Lung (tissue), 12 donors: Measurements from ENCODE around the gene TNFRSF1A. TPM values are rescaled to one million over a fixed set of nuclear protein-coding genes. Genes with fewer than 3 reads are reported as not detected.
"Not testable (repeated sequence)": the region's sequence is repeated elsewhere in the genome, so short reads cannot be mapped to it uniquely, and the experiment has no call there.

Source experiments
- ATAC-seq: fragments of 200-7000 bp; cut with Tn5 transposase; one replicate; pipeline ENCODE4 v1.9.1; 2020; ENCODE audit warnings: moderate number of reproducible peaks; ENCODE audit not compliant: insufficient read depth, low FRiP score
- DNase-seq, 3 donors: peaks; one replicate each; pipeline ENCODE4 v3.0.0-alpha.2; 2013 to 2017
- H3K27ac ChIP-seq, 2 donors: one replicate each; pipeline ENCODE4 v1.5.1; 2013; ENCODE audit warnings: mild to moderate bottlenecking in 2 of 2, moderate library complexity in 2 of 2, control low read depth in 1 of 2, inconsistent platforms in 1 of 2, low read depth in 1 of 2, low read length in 1 of 2
- H3K27me3 ChIP-seq, 3 donors: one replicate each; pipeline ENCODE4 v1.5.1; 2013; ENCODE audit warnings: low read length in 2 of 3; ENCODE audit not compliant: control insufficient read depth in 3 of 3, insufficient read depth in 3 of 3
- H3K36me3 ChIP-seq, 4 donors: one replicate each; pipeline ENCODE4 v1.5.1; 2013; ENCODE audit warnings: low read length in 4 of 4, mild to moderate bottlenecking in 1 of 4, moderate library complexity in 1 of 4; ENCODE audit not compliant: control insufficient read depth in 4 of 4, insufficient read depth in 4 of 4
- H3K4me1 ChIP-seq, 5 donors: one replicate each; pipeline ENCODE4 v1.5.1; 2013; ENCODE audit warnings: low read length in 5 of 5, mild to moderate bottlenecking in 2 of 5, moderate library complexity in 1 of 5; ENCODE audit not compliant: control insufficient read depth in 5 of 5, insufficient read depth in 5 of 5
- H3K4me3 ChIP-seq: one replicate; pipeline ENCODE4 v1.5.1; 2013; ENCODE audit warnings: mild to moderate bottlenecking, control low read depth, moderate library complexity
- H3K9ac ChIP-seq, 2 donors: one replicate each; pipeline ENCODE4 v1.5.1; 2013; ENCODE audit warnings: low read length in 2 of 2, control low read depth in 1 of 2; ENCODE audit not compliant: insufficient read depth in 1 of 2
- H3K9me3 ChIP-seq, 4 donors: one replicate each; pipeline ENCODE4 v1.5.1; 2013; ENCODE audit warnings: low read length in 3 of 4, mild to moderate bottlenecking in 1 of 4, moderate library complexity in 1 of 4; ENCODE audit not compliant: control insufficient read depth in 4 of 4, insufficient read depth in 3 of 4
- WGBS, 2 donors: extraction: QIAGEN DNeasy Blood & Tissue Kit; methylation state at CpG; one replicate each; pipeline ENCODE4 v1.1.7; 2013; 5-methylcytosine and 5-hydroxymethylcytosine counted together
- polyA plus RNA-seq, 2 donors: library from polyadenylated mRNA; stranded (reverse); fragments of 200-250 nt; gene quantifications; one replicate each; pipeline ENCODE4 v1.2.1, GENCODE V29; 2013
- total RNA-seq, 2 donors: library from RNA; depleted of rRNA in 1 of 2; stranded (reverse); fragments of >200 nt in 1 of 2; gene quantifications; one replicate each; pipeline ENCODE4 v1.2.1, GENCODE V29; 2014 to 2021
- TF ChIP-seq, protein P1 (sequence below): IDR thresholded peaks from 2 replicates; pipeline ENCODE4 v1.5.1; 2012; ENCODE audit warnings: mild to moderate bottlenecking; ENCODE audit errors: control extremely low read depth, extremely low read depth
- donor health status: control.
- donor health status: control.
- donor health status: Bipolar disorder and iron deficiency.
- donor health status: healthy.
- donor health status: DM: yes; HTN: yes; CAD: no.

TNFRSF1A gene
- total and polyA plus RNA-seq, 4 donors = 81.6 to 184 (median 178) TPM

DNA sequence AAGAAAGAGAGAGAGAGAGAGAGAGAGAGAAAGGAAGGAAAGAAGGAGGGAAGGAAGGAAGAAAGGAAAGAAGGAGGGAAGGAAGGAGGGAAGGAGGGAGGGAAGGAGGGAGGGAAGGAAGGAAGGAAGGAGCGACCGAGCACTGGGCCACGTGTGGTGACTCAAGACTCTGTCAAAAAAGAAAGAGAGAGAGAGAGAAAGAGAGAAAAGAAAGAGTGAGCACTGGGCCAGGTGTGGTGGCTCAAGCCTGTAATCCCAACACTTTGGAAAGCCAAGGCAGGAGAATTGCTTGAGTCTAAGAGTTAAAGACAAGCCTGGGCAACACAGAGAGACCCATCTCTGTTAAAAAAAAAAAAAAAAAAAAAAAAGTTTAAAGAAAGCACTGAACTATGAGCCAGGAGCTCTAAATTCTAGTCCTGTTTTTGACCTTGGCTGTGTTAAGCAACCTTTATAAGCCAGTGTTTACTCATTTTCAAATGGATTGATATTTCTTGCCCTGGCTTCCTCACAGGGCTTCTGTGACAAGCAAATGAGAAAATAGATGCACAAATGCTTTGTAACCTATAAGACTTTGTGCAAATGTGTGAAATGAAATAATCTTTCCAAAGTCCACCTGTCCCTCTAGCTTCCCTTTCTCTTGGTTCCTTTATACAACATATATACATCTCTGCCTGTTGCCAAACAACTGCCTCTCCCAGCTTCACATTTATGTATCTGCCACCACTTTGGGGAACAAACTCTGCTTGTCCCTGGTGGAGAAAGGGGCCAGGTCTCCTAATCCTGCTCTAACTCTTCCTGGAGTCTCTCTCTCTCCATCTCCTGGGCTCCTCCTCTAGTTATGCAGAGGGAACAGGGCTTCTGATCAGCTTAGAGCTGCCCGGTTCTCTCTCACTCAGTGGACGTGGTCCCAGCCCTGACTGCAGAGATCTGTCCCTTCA is 47.5 kb downstream of the TNFRSF1A start:
- Histone ChIP-seq H3K9ac (no peak overlapping the region), H3K27me3 (no peaks in the 10 kb centered on the region), H3K4me1 (peaks cover 0 to 7% (median 0%) of the 10 kb centered on the region in 5 donors), H3K4me3 (no peak overlapping the region), H3K9me3 (no peaks in the 10 kb centered on the region), H3K27ac (peak overlapping the region in 1 of 2 donors; percentile 84), H3K36me3 (no peaks in the 10 kb centered on the region)
- WGBS, 2 donors = 43 to 47% methylated on average over 5 of the region's 5 CpGs
- no peak for DNase-seq
- TF ChIP-seq, protein P1, sequence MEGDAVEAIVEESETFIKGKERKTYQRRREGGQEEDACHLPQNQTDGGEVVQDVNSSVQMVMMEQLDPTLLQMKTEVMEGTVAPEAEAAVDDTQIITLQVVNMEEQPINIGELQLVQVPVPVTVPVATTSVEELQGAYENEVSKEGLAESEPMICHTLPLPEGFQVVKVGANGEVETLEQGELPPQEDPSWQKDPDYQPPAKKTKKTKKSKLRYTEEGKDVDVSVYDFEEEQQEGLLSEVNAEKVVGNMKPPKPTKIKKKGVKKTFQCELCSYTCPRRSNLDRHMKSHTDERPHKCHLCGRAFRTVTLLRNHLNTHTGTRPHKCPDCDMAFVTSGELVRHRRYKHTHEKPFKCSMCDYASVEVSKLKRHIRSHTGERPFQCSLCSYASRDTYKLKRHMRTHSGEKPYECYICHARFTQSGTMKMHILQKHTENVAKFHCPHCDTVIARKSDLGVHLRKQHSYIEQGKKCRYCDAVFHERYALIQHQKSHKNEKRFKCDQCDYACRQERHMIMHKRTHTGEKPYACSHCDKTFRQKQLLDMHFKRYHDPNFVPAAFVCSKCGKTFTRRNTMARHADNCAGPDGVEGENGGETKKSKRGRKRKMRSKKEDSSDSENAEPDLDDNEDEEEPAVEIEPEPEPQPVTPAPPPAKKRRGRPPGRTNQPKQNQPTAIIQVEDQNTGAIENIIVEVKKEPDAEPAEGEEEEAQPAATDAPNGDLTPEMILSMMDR = no peak
- no peak for ATAC-seq

DNA sequence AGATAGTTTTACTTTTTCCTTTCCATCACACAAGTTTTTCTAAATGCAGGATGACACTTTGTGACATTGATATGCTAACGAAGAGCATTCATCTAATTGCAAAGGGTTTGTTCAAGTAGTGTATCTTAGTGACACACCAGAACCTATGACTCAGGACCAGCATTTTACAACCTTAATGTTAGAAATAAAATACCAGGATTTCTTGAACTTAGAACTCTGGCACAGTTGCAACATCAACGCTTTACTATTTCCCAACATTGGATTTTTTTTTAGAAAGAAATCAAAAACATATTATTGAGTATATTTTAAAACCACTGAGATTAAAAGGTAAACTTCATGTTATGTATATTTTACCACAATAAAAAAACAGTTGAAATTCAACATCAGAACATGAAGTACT is 49.3 kb downstream of the TNFRSF1A start:
- Histone ChIP-seq H3K4me3 (no peak overlapping the region), H3K27me3 (no peaks in the 10 kb centered on the region), H3K9me3 (no peaks in the 10 kb centered on the region), H3K36me3 (no peaks in the 10 kb centered on the region), H3K27ac (no peak overlapping the region), H3K9ac (no peak overlapping the region), H3K4me1 (peaks cover 0 to 7% (median 0%) of the 10 kb centered on the region in 5 donors)
- ATAC-seq (no peak), DNase-seq (no peak)
- WGBS, 2 donors = 65 to 70% methylated on average over 2 of the region's 2 CpGs
- TF ChIP-seq, protein P1 = no peak

DNA sequence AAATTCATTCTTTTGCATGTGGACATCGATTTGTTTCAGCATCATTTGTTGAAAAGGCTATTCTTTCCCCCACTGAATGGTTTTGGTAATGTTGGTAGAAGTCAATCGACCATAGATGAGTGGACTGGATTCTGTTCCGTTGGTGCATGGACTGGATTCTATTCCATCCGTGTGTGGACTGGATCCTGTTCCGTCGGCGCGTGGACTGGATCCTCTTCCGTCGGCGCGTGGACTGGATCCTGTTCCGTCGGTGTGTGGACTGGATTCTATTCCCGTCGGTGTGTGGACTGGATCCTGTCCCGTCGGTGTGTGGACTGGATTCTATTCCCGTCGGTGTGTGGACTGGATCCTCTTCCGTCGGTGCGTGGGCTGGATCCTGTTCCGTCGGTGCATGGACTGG is 52.0 kb downstream of the TNFRSF1A start:
- 98 to 99% methylated on average over 16 to 17 of the region's 25 CpGs for WGBS, 2 donors
- not testable (repeated sequence) for H3K36me3 ChIP-seq, H3K9ac ChIP-seq, H3K4me3 ChIP-seq, H3K27me3 ChIP-seq, H3K9me3 ChIP-seq, DNase-seq, H3K27ac ChIP-seq, H3K4me1 ChIP-seq, ATAC-seq

- 96 to 98% methylated on average over 10 of the region's 10 CpGs for WGBS, 2 donors
- not testable (repeated sequence) for H3K36me3 ChIP-seq, H3K27ac ChIP-seq, H3K4me1 ChIP-seq, H3K9ac ChIP-seq, H3K4me3 ChIP-seq, H3K27me3 ChIP-seq, DNase-seq, ATAC-seq, H3K9me3 ChIP-seq
Observed at GRCh38 chr12:6289081-6289480, 52.8 kb downstream of the TNFRSF1A start.
